HG03159 (cell line): ENCODE results near the gene LRG1.

Experiments
- ATAC-seq: cut with Tn5 transposase; IDR thresholded peaks from one replicate; pipeline ENCODE4 v1.9.1; 2021; ENCODE audit warnings: mild to moderate bottlenecking, moderate library complexity; ENCODE audit not compliant: unreplicated experiment

LRG1 gene

GRCh38 chr19:4496304-4496703 is 43.5 kb downstream of the LRG1 start:
- ATAC-seq = no peak

- ATAC-seq = no peak
These were observed 44.4 kb downstream of the LRG1 start for GRCh38 chr19:4495471-4495870.

GRCh38 chr19:4494691-4495064 is 45.2 kb downstream of the LRG1 start:
- no peak for ATAC-seq

- ATAC-seq = no peak
These were observed 45.7 kb downstream of the LRG1 start for GRCh38 chr19:4493929-4494690.

- ATAC-seq = no peak
These were observed 46.5 kb downstream of the LRG1 start for GRCh38 chr19:4493104-4493928.

GRCh38 chr19:4492337-4493103 is 47.3 kb downstream of the LRG1 start:
- ATAC-seq = no peak

GRCh38 chr19:4491446-4491845 is 48.4 kb downstream of the LRG1 start:
- ATAC-seq = no peak

- no peak for ATAC-seq
These were observed 51.3 kb downstream of the LRG1 start for GRCh38 chr19:4488496-4488895.

- ATAC-seq = no peak
These were observed 52.3 kb downstream of the LRG1 start for GRCh38 chr19:4487572-4487971.
